GM21723 (cell line): ENCODE measurements around the gene CPEB3.

ENCODE experiments used
- ATAC-seq: cut with Tn5 transposase; IDR thresholded peaks from one replicate; pipeline ENCODE4 v1.9.1; 2021; ENCODE audit warnings: mild to moderate bottlenecking, moderate library complexity; ENCODE audit not compliant: unreplicated experiment

The CPEB3 gene

GRCh38 chr10:92268748-92269147, 22.1 kb downstream of the CPEB3 start:
- no peak for ATAC-seq

- no peak for ATAC-seq
Observed at GRCh38 chr10:92267343-92267742, 23.5 kb downstream of the CPEB3 start.

DNA sequence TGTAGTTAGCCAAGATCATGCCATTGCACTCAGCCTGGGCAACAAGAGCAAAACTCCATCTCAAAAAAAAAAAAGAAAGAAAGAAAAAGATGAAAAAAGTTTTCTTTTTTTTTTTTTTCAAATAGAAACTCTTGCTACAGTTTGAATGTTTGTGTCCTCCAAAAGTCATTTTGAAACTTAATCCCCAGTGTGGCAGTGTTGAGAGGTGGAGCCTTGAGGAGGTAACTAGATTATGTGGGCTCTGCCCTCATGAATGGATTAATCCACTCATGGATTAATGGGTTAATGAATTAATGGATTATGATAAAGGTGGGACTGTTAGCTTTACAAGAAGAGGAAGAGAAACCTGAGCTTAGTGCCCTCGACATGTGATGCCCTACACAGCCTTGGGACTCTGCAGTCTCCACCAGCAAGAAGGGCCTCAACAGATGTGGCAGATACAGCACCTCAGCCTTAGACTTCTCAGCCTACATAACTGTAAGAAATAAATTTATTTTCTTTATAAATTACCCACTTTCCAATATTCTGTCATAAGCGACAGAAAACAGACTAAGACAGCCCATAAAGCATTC, 25.1 kb downstream of the CPEB3 start:
- ATAC-seq: no peak

DNA sequence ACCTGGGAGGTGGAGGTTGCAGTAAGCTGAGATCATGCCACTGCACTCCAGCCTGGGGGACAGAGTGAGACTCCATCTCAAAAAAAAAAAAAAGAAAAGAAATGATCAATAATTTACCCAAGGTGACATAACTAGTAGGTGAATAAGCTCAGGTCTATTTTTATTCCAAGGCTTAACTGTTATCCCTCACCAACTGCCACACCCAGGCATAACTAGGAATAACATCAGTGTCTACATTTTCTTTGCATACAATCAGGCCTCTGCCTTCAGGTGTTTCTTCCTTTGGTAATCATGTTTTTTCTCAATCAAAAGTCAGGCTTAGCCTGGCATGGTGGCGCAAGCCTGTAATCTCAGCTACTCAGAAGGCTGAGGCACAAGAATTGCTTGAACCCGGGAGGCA, 26.6 kb downstream of the CPEB3 start:
- no peak for ATAC-seq

DNA sequence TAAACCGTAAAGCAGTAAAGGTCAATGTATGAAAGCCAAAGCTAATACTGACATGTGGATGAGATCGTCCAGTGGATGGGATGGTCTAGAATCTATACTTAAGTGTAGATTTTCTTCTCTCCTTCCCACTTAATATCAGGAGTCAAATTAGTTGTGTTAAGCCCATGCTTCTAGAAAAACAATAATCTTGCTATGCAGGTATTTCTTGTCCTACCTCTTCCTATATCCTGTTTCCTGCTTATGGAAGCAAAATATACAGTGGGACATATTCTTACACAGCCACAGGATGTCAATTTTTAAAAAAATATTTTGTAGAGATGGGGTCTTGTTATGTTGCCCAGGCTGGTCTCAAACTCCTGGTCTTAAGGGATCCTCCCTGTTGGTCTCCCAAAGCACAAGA, 27.5 kb downstream of the CPEB3 start:
- ATAC-seq: no peak

DNA sequence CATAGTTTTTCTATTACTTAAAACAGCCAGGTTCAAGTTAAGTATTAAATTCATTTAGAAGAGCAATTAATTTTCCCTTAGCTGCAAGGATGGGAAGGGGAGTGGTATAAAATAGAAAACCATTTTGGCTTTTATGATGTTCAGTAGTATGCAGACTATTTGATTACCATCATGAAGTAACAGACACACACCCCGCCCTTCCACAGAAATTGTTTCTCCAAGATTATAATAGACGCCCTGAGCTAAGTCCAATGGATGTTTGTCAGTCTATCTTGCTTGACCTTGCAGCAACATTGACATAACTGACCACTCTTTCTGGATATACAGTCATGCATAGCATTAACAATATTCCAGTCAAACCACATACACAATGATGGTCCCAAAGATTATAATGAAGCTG, 42.3 kb downstream of the CPEB3 start:
- no peak for ATAC-seq

- ATAC-seq: peak; percentile 42
Observed at GRCh38 chr10:92244796-92245195, 46.1 kb downstream of the CPEB3 start.

- peak; percentile 40 for ATAC-seq
Observed at GRCh38 chr10:92242910-92243671, 47.8 kb downstream of the CPEB3 start.

DNA sequence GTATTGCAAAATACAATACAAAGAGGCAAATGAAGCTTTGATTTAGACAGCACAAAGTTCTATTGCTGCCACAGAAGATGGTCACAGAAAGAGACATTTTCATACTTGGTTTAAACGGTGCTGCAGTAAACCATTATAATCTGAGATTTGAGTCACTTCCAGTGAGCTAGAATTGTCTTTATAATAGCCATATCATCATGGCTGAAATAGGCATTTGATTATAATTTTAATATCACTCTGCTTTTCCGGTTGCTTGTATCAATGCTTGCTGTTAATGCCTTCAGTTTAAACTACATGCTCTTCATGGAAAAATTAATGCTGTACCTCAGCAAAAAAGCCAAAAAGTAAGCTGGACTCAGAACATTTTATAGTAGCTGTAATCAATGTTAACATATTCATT, 48.5 kb downstream of the CPEB3 start:
- no peak for ATAC-seq

GRCh38 chr10:92241501-92241900, 49.4 kb downstream of the CPEB3 start:
- no peak for ATAC-seq

DNA sequence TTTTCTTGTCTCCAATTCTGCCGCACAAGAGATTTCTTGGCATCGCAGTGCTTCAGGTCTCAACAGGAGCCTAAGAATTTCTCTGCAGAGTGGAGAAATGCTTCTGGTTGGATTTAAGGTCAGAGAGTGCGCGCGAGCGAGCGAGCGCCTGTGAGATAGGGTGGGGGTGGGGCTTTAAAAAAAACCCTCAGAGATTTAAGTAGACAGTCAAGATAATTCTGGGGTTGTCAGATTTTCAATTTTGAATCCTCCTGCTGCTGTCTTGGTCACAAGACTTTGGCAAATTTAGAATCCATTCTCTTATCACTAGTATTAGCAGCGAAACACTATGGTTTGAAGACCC, 49.7 kb downstream of the CPEB3 start:
- ATAC-seq: no peak

DNA sequence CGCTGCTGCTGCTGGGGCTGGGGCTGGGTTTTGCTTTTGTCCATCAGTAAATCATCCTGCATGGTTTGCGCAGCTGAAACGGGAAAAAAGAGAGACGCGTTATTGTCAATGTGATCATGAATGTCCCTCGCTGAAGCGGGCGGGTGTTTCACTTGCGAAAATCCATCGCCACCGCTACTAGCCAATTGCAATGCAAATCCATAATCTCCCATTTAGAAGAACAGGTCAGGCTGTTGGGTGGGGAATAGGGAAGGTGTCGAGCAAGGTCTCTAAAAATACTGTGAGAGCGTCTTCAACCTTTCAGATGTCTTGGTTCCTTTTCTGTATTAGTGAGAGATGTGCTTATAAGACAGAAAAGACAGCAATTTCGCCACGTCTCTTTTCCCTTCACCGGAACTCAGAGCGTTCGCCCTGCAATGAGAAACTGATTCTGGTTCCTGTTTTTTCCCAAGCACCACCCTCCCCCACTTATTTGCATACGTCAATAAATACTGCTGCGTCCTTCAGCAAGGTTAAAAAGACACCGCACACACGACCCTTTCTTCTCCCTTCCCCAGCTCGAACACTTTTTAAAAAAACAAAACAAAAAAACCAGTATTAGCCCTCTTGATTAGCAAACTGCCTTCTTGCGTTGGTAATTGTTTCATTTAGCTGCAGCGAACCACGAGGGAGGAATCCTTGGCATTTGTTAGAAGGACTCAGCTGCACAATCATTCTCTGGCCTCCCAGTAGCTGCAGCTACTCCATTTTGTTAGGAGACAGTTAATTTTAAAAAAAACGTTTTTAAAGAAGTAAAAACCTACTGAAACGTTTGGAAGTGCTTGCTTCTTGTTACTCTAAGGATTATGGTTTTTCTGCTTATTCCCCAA, 50.4 kb downstream of the CPEB3 start:
- peak; percentile 66 for ATAC-seq

DNA sequence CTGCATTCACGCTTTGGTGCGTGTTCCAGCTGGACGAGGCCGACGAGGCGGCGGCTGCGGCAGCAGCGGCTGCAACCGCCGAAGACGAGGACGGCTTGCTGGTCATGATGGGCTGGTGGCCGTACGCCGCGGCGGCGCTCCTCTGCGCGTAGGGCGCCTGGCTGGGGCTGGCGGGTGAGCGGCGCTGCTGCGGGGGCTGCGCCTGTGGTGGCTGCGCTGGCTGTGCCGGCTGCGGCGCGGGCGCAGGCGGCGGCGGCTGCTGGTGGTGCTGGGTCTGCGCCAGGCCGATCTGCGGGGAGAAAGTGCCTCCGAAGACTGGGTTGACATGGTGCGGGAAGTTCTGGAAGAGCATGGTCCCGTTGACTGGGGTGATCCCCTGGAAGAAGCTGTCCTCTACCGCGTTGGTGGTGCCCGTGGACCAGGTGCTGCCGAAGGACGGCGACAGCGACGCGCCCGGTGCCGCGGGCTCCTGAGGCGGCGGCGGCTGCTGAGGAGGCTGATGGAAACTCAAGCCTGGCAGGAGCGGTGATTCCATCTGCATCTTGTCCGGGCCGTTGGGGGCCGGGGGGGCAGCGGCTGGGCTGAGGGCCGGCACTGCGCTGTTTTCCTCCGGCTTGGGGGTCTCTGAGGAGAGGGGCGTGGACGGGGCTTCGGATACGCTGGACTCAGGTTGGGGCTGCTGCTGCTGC, 51.1 kb downstream of the CPEB3 start:
- peak; percentile 40 for ATAC-seq

DNA sequence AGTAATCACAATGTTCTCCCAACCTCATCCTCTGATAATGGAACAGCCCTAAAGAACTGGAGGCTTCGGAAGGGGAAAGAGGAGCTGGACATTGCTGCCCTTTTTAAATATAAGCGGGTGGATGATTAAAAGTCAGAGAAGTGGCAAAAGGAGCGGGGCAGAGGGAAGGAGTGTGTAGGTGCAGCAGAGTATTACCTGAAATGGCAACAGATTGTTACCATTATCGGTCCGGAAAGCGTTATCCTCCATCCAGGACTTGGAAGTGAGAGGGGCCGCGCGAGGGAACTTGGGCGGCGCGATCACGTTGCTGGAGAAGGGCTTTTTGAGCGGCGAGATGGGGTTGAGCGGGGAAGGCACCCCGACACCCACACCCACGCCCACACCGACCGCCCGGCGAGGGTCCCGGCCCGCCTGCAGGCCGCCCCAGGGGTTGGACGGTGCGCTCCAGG, 51.7 kb downstream of the CPEB3 start:
- no peak for ATAC-seq

GRCh38 chr10:92238586-92239098, 52.2 kb downstream of the CPEB3 start:
- ATAC-seq: no peak

- no peak for ATAC-seq
Observed at GRCh38 chr10:92238054-92238585, 52.8 kb downstream of the CPEB3 start.

DNA sequence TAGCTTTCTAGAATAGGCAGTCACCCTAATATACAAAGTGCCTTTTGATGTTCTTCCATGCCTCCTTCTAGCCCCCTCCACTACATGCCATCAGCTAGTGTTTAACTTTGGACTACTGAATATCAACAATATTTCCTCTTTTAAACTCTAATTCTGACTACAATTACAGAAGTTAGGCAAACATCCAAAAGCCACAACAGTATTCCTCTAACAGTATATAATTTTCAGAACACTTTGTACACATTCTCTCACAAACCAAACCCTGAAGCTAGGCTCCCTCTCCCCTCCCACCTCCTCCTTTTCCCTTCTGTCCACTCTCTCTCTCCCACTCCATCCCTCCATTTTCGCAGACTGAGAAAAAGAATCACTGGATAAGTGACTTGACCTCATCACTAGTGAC, 59.7 kb downstream of the CPEB3 start:
- ATAC-seq: no peak

DNA sequence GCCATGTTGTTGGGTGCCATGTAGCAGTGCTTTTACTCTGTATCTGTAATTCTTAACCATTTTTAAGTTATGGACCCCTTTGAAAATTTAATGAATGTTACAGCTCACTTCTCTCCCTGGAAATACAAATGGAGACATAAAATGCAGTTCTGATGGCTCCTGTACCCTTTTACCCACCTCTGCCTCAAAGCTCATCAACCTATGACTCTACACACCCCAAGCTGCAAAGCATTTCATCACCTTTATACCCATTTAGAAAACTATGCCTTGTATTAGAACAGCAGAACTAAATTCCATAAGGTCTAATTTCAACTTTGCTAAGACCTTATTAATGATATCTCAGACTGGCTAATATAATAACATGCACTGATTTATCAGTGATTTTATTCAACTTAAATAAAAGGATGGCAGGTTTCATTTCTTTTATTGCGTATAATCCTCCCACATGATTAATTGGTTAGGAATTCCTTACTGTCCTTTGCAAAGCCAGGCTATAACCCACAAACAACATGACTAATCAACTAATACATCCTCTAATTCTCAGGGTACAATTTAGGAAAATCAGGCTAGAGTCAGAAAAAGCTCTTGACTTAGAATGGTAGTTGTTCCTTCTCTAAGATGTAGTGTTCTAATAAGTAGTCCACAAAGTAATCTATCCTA, 68.1 kb downstream of the CPEB3 start:
- ATAC-seq: no peak

DNA sequence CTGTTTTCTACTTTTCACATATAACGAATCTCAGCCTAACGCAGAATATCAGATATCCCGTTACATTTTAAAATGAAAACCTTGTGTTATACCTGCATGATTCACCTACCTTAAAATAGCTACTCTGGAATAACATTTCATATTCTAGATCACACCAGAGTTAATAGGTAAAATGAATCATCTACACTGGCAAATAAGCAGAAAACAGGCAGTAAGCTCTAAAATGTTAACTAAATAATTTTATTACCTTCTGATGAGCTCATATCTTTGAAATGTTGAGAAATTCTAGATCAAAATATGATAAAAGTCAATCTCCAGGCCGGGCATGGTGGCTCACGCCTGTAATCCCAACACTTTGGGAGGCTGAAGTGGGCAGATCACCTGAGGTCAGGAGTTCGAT, 71.3 kb downstream of the CPEB3 start:
- no peak for ATAC-seq

DNA sequence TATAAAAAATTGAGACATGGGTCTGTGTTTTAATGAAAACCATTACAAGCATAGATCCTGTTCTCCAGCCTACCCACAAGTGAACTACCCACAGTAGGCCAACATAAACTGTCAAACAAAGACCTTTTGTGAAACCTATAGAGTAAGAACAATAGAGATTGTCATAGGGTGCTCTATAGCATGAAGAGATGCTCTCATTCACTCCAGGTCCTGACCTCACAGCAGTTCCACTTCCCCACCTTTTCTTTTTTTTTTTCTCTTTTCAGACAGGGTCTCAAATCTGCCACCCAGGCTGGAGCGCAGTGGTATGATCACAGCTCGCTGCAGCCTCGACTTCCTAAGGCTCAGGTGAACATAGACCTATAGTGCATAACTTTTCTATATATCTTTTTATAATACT, 72.3 kb downstream of the CPEB3 start:
- ATAC-seq: no peak
